D721Med (cell line): ENCODE results near the gene NUP210L.

Experiments used
- DNase-seq: peaks from one replicate; pipeline ENCODE4 v3.0.0; 2011; ENCODE audit warnings: low spot score; ENCODE audit not compliant: insufficient read length
- FAIRE-seq: peaks from 2 replicates; lab custom pipeline; 2011; peaks lifted over from hg19 to GRCh38; lab: Jason Lieb, UNC
- TF ChIP-seq, protein P1 (sequence below): IDR thresholded peaks from 2 replicates; pipeline ENCODE4 v1.5.1; 2012; ENCODE audit warnings: mild to moderate bottlenecking, control low read depth; ENCODE audit not compliant: insufficient read depth; ENCODE audit errors: missing control alignments

NUP210L gene

DNA sequence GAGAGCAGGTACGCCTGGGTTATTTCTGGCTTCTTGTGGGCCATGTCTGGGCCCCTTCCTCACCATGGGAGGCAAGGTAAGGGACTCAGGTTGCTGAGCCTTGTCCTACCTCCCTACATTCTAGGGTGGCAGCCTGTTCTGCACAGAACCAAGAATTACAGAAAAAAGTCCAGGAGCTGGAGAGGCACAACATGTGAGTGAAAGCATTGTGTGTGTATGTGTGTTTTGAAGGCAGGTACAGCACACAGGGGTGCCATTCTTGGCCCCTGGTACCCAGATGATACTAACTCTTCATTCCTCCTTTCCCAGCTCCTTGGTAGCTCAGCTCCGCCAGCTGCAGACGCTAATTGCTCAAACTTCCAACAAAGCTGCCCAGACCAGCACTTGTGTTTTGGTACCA is 181.8 kb downstream of the NUP210L start:
- TF ChIP-seq, protein P1, sequence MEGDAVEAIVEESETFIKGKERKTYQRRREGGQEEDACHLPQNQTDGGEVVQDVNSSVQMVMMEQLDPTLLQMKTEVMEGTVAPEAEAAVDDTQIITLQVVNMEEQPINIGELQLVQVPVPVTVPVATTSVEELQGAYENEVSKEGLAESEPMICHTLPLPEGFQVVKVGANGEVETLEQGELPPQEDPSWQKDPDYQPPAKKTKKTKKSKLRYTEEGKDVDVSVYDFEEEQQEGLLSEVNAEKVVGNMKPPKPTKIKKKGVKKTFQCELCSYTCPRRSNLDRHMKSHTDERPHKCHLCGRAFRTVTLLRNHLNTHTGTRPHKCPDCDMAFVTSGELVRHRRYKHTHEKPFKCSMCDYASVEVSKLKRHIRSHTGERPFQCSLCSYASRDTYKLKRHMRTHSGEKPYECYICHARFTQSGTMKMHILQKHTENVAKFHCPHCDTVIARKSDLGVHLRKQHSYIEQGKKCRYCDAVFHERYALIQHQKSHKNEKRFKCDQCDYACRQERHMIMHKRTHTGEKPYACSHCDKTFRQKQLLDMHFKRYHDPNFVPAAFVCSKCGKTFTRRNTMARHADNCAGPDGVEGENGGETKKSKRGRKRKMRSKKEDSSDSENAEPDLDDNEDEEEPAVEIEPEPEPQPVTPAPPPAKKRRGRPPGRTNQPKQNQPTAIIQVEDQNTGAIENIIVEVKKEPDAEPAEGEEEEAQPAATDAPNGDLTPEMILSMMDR = no peak
- DNase-seq = no peak
- no peak for FAIRE-seq

DNA sequence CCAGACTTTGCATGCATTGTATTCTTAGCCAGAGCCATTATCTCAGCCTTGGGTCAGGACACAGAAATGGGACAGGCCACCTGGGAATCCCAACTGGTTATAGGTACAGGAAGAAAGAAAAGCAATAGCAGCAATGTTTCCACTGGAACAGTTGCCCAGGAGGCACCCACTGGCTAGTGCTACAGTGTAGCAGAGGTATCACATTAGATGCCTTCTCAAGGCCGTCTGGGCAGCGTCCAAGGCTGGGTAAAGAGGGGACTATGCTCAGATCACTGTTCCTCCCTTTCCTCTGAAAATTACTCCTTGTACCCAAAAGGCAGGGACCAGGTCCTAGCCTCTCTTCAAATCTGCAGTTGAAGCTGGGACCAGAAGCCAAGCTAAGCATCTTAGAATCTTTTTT is 184.5 kb downstream of the NUP210L start:
- FAIRE-seq (no peak), DNase-seq (no peak)
- TF ChIP-seq, protein P1 = no peak

DNA sequence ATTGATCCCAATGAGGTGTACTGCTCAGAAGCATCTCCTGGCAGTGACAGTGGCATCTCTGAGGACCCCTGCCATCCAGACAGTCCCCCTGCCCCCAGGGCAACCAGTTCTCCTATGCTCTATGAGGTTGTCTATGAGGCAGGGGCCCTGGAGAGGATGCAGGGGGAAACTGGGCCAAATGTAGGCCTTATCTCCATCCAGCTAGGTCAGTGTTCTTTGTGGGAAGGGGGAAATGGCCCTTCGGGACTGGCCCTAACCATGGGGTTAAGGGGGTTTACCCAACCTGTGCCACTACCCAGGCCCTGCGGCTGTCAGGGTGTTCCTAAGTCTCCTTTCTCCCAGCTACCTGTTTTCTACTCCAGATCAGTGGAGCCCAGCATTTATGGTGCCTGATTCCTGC is 185.9 kb downstream of the NUP210L start:
- TF ChIP-seq, protein P1 = no peak
- DNase-seq (no peak), FAIRE-seq (no peak)

DNA sequence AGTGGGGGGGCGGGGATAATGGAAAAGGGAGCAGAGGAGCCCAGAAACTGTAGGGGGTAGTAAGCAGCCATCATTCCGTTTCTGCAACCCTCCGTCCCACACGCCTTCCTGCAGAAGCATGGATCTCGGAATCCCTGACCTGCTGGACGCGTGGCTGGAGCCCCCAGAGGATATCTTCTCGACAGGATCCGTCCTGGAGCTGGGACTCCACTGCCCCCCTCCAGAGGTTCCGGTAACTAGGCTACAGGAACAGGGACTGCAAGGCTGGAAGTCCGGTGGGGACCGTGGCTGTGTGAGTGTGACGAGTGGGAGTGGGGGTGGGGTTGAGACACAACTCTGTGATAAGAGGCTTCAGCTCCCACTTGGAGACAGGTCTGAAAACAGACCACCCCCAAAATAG is 186.5 kb downstream of the NUP210L start:
- no peak for DNase-seq
- TF ChIP-seq, protein P1 = no peak
- no peak for FAIRE-seq

DNA sequence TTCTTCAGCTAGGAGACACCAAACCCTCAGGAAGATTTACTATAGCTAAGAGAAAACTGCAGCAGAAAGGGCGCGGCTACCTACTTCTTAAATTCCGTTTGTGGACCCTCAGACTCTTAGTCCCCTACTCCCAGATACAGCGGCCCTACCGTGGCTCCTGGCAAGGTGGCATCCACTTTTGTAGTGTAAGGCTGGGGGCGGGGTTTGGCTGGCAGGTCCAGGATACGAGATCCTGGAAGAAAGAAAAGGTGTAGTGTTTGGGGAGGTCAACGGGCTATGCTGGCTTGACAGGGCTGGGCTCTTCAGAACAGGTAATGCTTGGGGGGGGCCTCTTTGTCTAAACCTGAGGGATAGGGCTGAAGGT is 186.9 kb downstream of the NUP210L start:
- TF ChIP-seq, protein P1 = no peak
- DNase-seq (no peak), FAIRE-seq (no peak)

DNA sequence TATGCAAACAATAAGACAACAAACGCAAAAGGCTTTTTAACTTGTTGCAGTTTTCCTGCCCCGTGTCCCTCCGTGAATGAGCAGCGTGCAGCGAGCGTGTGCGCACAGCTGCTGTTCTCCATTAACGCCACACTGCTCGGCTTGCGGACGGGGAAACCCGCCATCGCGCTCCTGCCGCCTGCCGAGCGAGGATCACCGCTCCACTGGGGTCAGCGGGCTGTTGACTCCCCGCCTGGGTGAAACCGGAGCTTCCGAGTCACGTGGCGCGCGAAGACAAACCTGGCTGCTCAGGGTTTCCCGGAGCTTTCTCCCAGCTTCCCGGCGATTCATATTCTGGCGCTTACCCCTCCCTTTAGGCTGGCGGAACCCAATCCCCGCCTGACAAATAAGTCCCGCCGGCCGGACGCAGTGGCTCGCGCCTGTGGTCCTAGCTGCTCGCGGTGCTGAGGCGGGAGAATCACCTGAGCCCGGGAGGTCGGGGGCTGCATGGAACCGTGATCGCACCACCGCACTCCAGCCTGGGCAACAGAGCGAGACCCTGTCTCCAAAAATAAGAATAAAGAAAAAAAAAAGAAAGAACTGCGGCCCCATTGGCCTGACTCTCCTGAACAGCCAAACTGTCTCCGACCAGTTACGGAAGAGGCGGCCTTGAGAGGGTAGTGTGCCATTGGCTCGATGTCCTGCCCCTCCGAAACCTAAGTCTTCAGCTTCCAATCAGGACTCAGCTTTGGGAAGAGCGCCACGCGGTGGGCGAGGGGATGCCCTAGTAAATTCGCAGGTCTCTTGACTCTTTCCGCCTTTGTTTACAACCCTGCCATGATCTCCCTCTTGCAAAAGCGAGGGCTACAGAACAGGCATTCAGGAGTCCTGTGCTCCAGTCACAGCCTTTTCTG is 187.5 kb downstream of the NUP210L start, which contains the start of gene CREB3L4:
TSS of gene CREB3L4 (plus strand) at position 796 of the 893 bp plus-strand sequence. CDS start 624 bp downstream, outside the sequence.
- TF ChIP-seq, protein P1 = peak; percentile 64
- DNase-seq (peak; percentile 85), FAIRE-seq (peak; percentile 29)

DNA sequence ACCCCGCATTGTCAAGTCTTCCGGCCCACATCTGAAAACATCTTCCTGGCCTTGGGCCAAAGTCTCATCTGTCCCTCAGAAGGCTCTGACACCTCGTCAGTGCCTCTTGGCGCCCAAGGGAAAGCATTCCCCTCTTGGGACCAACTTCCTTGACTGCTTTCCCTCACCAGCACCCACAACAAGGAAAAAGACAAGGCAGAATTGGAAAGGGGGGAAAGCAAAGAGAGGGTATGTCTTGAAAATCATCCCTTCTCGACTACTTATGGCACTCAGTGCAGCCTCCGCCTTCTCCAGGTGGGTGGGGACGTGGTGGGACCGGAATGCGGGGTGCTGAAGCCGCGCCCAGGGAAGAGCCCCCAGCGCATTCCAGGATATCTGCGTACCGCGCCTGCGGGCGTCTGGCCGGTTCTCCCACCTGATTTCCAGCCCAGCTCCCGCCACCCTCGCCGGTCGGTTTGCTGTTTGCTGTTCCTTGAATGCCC is 191.0 kb downstream of the NUP210L start:
- FAIRE-seq = no peak
- no peak for DNase-seq
- TF ChIP-seq, protein P1 = no peak
